ENCODE data around the gene NT5C1A.

GRCh38 chr1:39668894-39669293 lies 3.0 kb downstream of the NT5C1A start:
- TF ChIP-seq CTCF (IDR thresholded peaks at IDR 0.05), result no peak
- TF ChIP-seq POLR2A (IDR thresholded peaks at IDR 0.05), result no peak
